Measurements from ENCODE around the gene RXFP2.

- TF ChIP-seq EZH2phosphoT487 (IDR thresholded peaks at IDR 0.05; ENCODE audit: low read depth, severe bottlenecking, unreplicated experiment) (no peak), CTCF (IDR thresholded peaks at IDR 0.05; ENCODE audit: poor library complexity) (no peak)
Measured at GRCh38 chr13:31774186-31774750, 34.9 kb downstream of the RXFP2 start.

Measured in hepatocyte (in vitro differentiated cells).